HFF-Myc (cell line): ENCODE data around the gene AOAH.

Experiments
- DNase-seq: peaks from one replicate; pipeline ENCODE4 v3.0.0-alpha.2; 2011; ENCODE audit warnings: low read depth; ENCODE audit errors: extremely low read depth
- H3K4me3 ChIP-seq: replicated peaks from 2 replicates; pipeline ENCODE4 v1.5.1; 2011; ENCODE audit warnings: low read depth, mild to moderate bottlenecking, control low read depth, low read length
- CTCF ChIP-seq: IDR thresholded peaks from 2 replicates; pipeline ENCODE4 v1.5.1; 2012; ENCODE audit warnings: mild to moderate bottlenecking, low read depth, low read length, control low read depth; ENCODE audit errors: missing control alignments

The AOAH gene

GRCh38 chr7:36464271-36464670, 260.0 kb downstream of the AOAH start:
- no peak overlapping the region for H3K4me3 ChIP-seq
- no peak for DNase-seq
- no peak for TF ChIP-seq CTCF
